Activated CD8-positive, alpha-beta memory T cell treated with anti-CD3 and anti-CD28 coated beads, Interleukin-2, amount 50 U/mL, for 24 hours (primary cell): Measurements from ENCODE around the gene SDK1.

Experiments used
- DNase-seq: peaks from one replicate; pipeline ENCODE4 v3.0.0-alpha.2; 2020; ENCODE audit errors: extremely low read depth

Gene SDK1

DNA sequence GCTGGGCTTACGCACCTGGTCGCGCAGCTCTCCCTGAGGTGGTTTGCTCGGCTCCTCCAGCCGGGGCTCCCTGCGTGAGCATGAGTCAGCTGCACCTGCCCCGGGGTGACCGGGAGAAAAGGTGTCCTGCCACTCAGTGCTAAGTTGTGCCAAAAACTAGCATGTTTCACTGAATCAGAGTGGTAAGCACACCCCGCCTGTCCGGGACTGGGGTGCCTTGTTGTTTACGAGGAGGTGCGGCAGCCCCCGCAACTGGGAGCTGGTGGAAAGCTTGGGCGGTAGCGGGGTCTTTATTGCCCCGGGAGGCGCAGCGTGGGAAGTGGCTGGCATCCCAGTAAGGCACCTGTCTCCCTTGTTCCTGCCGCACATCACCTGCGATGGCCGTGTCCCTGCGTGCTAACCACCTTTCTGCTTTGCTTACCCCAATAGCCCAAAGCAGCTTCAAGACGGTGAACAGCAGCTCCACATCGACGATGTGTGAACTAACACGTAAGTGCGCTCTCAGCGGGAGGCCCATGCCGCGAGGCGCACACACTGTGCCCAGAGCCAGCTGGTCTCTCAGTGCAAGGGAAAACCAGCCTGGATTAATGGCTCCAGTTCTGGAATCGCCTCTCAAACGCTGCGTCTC is 874.4 kb downstream of the SDK1 start:
- DNase-seq: no peak

DNA sequence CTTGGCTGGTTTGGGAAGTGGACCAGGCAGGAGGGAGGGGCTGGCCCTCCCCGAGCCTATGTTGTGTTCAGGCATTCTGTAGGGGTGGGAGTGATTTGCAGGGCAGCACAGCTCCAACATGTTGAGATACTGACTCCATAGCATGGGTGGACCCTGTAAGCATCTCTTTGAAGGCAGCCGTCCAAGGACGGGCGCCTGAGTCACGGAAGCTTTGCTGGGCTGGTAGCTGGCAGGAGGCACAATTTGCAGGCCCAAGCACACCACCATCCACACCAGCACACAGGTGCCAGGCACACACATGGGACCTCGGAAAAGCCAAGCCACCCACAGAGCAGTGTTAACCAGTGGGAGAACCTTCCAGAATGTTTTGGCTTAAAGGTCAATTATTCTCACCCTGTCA is 875.9 kb downstream of the SDK1 start:
- DNase-seq: no peak

DNA sequence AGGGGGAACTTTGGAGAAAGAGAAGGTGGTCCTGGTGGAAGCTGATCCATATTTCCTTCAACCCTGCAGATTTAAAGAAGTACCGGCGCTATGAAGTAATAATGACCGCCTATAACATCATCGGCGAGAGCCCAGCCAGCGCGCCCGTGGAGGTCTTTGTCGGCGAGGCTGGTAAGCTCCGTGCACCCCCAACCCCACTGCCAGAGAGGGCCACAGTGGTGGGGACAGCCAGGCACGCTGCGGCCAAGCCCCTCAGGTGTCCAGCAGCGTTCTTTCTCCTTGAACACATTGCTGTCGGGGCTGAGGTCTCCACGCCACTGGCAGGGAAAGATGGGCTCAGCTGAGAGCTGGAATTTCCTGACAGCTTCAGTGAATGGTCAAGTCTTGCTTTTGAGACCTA is 877.4 kb downstream of the SDK1 start:
- no peak for DNase-seq

DNA sequence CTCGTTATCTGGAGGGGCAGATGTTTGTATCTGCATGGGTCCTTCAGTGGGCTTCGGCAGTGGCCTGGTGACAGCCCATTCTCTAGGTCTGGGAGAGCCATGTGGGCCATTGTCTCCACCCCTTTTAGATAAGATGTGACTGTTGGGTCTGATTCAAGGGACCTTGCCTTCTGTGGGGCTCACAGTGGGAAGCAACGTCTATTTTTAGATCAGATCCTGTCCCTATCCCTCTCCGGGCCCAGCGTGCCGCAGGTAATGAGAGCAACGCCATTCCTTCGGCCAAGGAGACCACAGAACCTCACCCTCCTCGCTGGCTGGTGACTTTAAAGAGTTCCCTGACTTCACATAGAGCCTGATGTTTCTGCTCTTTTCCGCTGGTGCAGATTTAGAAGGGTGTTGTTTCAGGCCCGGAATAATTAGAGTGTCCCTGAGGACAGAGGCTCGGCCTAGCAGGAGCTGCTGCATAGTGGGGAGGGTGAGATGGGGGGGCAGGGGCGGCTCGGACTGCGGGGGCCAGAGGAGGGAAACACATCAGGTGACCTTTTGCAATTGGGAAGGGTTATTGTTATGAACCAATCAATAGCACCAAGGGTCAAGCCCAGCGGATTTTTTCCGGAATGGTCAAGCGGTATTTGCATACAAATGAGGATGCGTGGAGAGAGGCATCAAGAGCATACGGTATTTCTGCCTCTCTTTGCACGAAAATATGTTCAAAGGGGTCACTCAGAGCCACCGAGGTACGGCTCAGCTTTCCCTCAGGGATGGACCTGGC is 878.0 kb downstream of the SDK1 start:
- no peak for DNase-seq

DNA sequence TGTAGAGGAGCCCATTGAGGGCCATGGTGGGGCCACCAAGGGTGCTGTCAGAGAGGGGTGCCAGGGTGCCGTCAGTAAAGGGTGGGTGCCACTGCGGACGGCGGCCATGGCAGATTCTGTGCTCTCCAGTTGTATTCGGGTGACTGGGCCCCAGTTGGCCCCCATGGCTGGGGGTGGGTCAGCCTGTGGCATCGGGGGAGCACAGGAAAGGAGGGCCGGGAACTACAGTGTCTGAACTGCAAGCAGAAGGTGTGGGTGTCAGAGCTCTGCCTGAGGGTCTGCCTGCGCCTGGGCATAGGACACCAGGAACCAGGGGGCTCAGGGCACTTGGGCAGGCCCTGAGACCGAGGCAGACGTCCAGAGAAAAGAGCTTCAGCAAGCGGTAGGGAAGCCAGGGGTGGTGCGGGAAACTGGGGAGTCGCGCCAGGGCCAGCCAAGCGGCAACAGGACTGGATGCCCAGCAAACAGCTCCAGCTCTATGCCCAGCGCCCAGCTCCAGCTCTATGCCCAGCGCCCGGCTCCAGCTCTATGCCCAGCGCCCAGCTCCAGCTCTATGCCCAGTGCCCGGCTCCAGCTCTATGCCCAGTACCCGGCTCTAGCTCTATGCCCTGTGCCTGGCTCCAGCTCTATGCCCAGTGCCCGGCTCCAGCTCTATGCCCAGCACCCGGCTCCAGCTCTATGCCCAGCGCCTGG is 878.8 kb downstream of the SDK1 start:
- no peak for DNase-seq

DNA sequence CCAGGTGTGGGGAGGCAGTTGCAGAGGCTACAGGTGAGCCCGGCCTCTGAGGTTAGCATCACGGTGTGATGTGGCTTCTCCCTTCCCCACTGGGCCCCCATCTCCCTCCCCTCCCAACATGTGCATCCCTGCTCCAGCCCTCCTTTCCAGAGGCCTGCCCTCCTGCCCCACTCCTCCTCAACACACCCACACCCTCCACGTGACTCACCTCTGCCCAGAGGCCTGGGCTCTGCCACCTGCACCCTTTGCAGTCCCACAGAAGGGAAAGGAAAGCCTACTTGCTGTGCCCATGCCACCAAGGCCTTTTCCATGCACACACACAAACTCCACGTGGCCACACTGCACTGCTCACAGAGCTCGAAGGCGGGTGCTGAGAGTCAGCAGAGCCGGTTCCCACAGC is 880.4 kb downstream of the SDK1 start:
- DNase-seq: no peak

DNA sequence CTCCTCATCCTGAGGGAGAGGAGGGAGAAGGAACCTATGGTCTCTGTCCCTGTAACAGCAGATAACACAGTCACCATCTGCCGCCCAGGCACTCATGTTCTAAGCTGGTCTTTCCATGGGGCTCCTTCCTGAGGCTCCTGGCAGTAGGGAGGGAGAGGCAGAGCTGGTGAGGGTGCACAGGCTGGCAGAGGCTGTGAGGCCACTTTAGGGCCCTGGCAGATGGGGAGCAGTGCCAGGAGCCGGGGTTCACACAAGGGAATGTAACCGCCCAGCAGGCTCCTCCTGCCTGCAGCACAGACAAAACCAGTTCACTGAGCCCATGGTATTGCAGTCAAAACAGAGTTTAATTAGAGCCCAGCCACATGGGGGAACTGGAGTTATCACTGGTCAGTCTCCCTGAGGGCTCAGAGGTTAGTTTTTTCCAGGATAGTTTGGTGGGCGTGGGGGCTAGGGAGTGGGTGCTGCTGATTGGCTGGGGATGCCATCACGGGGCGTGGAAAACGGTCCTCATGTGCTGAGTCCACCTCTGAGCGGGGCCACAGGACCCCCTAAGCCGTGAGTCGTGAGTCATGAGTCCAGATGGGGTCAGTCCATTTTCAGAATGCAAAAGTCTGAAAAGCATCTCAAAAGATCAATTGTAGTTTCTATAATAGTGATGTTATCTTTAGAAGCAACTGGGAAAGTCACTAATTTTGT is 881.7 kb downstream of the SDK1 start:
- DNase-seq: no peak

DNA sequence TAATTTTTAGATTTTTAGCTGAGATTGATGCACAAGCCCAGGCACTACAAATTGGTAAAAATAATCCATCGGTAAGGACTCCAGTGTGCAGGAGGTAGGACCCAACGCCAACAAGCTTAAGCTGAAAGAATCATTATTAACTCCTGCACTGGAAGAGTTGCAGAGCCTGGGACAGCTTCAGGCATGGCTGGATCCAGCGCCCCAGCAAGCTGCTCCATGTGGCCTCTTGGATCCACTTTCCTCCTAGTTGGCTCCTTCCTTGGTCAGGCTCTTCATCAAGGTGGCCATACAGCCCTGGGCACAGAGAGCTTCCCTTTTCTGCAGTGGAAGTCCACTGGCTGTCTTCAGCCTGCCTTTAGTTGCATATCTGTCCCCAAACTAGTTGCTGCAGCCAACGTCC is 883.6 kb downstream of the SDK1 start:
- no peak for DNase-seq

DNA sequence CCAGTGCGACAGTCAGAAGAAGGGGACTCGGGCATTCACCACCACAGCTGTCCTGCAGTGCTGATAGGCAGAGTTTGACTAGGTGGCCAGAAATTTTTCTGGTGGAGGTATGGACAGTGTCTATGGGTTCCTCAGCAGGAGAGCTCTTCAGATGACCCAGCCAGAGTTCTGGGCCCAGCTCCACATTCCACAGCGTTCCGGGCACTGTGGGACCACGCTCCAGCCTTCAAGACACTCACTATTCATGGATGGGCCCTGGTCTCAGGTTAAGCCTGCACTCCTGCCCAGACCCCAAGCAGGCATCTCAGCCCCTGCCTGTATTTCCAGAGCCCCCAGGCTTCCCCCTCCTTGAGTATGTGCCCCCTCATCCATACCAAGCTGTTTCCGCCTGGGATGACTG is 884.1 kb downstream of the SDK1 start:
- DNase-seq: no peak

DNA sequence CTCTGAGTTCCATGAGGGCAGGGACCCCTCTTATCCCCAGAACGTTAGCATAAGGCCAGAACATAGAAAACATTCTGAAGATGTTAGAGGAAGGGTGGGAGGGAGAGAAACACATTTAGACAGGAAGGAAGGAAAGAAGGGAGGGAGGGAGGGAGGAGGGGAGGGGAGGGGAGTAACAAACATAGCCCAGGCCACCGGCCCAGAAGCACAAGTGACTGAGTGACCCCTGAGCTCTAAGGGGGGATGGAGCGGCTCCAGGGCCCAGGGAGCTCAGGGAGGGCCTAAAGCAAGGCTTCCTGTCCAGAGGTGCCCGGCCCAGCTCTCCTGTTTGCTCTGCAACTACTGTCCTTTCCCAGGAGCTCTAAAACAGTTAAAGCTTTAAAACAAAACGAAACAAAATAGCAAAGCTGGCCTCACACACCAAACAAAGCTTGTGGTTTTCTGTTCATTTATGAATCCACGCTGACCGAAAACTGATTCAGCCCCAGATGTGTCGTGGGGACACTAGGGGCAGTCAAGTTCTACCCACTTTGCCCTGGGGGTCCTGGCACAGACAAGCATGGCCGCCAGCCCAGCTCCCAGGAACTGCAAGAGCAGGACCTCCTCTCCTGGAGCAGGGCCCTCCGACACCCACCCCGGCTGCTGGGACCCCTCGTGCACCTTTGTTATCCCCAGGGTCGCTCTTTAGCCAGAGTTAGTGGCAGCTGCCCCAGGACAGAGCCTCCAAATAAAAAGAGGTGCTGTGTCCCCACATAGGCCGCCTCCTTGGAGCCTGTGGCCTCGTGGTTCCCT is 884.9 kb downstream of the SDK1 start:
- DNase-seq: no peak

DNA sequence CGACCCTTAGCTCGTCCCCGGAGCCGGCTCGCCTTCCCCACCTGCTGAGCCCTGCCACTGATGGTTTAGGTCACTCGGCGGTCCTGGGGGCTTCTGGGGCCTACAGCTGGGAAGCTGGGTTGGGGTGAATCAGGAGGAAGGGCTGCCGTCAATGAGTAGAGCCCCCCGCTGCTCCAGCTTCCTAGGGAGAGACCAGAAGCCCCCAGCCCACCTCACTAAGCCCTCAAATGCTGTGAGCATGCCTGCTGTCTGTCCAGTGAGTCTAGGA is 885.4 kb downstream of the SDK1 start:
- no peak for DNase-seq

DNA sequence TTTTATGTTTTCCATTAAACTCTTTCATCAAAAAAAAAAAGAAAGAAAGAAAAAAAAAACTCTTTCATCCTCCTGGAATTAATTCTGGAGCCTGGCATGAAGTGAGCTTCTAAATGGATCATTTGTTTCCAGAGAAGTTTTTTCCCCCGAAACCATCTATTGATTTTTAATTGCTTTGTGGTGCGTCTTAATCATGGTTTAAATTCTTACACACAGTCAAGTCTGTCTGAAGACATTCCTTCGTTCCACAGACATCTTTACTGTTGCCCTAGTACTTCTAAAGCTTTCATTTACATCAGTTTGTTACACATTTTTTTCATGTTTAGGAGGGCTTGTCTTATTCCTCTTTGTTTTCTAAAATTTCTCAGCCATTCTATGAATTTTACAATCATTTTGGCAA is 887.6 kb downstream of the SDK1 start:
- DNase-seq: no peak

DNA sequence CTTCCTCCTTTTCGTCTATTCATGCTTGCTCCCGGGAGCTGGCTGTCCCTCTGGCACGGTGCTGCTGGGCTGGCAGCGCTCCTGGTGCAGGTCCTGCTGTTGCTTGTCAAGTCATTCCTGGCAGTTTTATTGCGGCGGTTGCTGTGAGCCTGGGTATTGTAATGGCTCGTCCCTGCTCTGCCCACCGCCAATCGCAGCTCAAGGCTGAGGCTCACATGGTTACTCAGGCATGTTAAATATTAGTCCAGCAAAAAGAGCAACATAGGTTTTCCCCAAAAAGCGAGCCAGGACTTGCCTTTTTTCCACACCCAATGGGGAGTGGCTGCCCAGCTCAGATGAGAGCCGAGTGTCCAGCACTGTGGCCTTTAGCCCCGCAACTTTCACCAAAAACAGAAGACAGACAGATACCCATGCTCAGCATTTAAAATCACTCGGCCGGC is 888.1 kb downstream of the SDK1 start:
- DNase-seq: no peak

DNA sequence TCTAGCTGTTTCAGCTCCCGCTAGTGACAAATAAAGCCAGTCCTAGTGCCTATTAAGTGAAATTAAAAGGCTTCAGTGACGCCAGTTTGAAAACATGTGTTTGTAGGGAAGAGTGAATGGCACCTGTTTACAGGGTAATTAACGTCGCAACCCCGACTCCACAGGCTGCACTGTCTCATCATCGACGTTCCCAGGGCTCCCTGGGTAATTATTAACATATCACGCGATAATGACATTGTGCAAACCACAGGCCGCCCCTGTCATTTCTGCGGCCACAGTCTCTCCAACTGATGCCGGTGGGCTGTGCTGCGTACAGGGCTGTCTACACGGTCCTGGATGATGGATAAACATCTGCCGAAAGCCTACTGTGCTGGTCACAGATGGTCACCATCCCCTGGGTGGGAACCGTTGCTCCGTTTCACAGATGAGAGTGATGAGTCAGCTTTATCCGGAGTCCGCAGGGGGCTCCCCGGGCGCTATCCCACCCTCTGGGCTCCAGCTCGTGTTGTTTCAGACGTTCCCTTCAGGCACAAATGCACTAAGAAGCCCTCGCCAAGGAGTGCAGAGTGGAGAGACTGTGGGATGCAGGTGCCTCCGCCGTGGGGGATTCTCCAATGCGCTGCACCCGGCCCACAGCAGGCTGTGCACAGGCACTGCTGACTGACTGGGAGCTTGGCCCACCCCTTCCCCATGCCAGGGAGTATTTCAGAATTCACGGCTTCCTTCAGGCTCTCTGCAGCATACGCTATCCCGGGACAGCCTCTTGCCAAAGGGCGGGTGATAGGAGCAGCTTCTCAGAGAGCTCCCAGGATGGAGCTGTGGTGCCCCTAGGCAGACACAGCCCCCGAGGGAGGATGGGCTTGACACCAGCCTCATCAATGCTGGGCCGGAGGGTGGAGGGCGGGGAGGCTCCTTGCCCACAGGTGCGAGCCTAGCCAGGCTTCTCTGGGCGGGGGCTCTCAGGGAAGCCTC is 889.2 kb downstream of the SDK1 start:
- DNase-seq: no peak

DNA sequence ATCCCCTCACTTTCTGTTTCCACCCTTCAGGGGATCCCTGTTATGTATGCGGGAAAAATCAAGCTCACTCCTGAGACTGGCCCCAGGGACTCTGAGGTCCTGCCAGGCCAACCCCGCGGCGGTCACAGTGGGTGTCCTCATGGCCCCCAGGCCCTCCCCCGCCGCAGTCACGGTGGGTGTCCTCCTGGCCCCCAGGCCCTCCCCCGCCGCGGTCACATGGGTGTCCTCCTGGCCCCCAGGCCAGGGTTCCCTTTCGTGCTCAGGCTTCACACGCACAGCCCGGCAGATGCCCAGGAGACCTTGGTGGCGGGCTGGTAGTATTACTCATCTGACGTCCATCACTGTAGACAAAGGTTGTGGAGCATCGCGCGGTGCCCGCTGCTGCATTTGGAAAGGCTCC is 890.0 kb downstream of the SDK1 start:
- DNase-seq: no peak

DNA sequence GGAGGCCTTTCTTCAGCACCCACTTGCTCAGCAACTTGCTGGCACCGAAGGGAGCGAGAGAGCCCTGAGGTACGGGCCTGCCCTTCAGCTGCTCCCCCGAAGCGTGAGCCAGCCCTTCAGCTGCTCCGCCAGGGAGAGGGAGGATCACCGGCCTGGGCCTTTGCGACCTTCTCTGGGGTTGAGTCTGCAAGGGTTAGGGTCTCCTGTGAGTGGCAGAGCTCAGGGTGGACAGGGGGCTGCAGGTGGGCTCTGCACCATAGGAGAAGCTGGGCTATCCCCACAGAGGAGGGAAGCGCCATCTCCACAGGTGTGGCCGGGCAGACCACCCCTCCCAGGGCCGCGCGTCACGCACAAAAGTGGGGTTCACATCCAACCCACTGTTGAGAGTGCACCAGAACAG is 890.5 kb downstream of the SDK1 start:
- DNase-seq: no peak

DNA sequence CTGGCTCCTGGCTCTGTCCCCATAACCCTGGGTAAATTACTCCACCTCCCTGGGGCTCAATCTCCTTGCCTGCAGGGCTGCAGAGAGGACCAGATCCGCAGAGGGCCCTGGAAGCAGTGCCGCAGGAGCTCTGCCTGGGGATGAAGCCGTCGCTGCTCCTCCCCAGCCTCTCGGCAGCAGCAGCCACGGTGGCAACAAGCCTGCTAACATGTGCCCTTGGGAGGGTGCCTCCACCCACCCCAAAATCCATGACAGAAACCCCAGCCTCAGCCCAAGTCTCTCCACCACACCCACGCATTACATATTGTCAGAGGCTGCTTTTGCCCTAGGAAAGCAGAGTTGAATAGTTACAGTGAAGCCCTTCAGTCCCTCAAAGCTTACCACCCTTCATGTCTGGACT is 894.6 kb downstream of the SDK1 start:
- DNase-seq: no peak

DNA sequence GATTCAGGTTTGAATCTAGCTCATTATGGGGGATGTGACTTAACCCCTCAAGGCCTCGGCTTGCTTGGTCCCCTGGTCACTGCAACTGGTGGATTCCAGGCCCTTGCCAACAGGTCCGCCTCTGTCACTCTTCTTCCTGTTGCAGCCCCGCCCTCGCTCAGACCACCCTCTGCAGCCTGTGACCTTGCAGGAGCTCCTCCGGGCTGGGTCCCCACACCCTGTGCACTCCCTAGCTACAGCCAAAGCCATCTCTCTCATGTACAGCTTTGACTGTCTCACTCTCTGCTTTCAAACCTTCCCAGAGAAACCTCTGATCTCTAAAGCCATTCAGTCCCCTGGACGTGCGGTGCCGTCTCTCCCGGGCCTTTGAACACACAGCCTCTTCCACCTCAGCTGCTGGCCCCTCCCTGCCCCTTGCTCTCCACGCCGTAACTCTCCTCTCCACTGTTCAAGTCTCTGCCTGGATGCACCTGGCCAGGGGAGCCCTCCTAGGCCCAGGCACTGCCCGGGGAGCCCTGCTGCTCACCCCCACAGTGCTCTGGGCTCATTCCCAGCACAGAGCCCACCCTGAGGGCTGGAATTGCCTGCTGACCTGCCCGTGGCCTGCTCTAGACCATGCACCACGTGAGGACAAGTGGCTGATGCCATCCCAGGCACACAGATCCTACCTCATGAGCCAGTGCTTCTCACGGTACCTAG is 895.2 kb downstream of the SDK1 start:
- no peak for DNase-seq

DNA sequence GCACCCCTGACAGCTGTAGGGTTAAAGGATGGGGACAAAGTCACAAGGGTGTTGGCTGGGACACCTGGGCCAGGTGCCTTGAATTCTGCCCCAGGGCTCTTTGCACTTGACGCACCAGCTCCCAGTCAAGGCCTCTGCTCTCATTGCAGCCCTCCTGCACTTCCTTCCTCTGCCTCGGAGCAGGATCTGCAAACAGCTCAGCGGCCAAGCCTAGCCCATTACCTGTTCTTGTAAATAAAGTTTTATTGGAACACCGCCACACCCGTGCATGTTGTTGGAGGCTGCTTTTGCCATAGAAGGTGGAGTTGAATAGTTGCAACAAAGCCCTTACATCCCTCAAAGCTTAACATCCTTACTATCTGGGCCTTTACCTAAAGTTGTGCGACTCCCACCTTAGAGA is 897.2 kb downstream of the SDK1 start:
- DNase-seq: no peak

DNA sequence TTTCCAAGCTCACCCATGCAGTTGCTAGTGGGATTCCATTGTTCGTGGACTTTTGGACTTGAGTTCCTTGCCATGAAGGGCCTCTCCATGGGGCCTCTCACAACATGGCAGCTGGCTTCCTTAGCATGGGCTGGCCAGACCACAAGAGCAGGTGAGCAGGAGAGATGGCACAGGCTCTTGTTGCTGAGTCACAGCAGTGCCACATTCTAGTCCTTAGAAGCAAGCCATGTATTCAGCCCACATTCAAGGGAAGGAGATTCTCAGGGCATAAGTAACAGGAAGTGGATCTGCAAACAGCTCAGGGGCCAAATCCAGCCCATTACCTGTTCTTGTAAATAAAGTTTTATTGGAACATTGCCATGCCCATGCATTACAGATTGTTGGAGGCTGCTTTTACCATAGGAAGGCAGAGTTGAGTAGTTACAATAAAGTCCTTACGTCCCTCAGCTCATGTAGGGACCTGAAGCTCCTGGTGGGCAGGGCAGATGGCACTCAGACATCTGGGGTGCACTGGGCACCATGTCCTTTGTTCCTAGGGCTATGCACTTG is 899.6 kb downstream of the SDK1 start:
- DNase-seq: no peak
